Activated CD8-positive, alpha-beta memory T cell treated with anti-CD3 and anti-CD28 coated beads, Interleukin-2, amount 50 U/mL, for 24 hours (primary cell): Measurements from ENCODE around the gene PRAMEF8.
"Not testable (repeated sequence)": the region's sequence is repeated elsewhere in the genome, so short reads cannot be mapped to it uniquely, and the experiment has no call there.

Experiments
- DNase-seq: peaks from one replicate; pipeline ENCODE4 v3.0.0-alpha.2; 2020; ENCODE audit errors: extremely low read depth

PRAMEF8 gene

GRCh38 chr1:13285037-13285436 lies at the start of gene PRAMEF8:
Gene PRAMEF8, minus strand, starts transcription at chr1:13285137. Its CDS starts 1,046 bp downstream, at chr1:13284091.
- DNase-seq, result not testable (repeated sequence)

- not testable (repeated sequence) for DNase-seq
Observed at GRCh38 chr1:13315281-13315680, 30.3 kb upstream of the PRAMEF8 start, which contains the start of gene PRAMEF15. Gene PRAMEF15, plus strand, starts transcription at chr1:13315581. Its CDS starts 2,827 bp downstream, at chr1:13318408.

DNA sequence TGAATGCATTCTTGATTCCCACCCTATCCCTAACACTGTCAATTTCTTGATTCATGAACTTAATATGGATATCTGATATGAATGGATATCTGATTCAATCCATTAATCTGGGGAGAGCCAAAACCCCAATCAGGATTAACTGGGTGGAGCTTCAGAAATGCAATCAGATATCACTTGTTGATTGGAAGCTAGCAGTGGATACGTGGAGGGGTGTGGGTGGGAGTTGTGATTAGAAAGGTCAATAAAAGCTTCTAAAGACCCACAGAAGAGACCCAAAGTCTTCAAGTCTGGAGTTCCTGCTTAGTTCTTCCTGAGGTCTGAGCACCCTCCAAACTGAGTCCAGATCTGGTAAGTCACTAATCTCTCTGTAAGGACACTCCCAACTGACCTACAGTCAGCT lies 18.3 kb upstream of the PRAMEF8 start, which contains the start of gene PRAMEF33:
TSS of gene PRAMEF33 (plus strand) at position 301 of the 400 bp plus-strand sequence. CDS start 2,416 bp downstream, outside the sequence.
- DNase-seq, result not testable (repeated sequence)

DNA sequence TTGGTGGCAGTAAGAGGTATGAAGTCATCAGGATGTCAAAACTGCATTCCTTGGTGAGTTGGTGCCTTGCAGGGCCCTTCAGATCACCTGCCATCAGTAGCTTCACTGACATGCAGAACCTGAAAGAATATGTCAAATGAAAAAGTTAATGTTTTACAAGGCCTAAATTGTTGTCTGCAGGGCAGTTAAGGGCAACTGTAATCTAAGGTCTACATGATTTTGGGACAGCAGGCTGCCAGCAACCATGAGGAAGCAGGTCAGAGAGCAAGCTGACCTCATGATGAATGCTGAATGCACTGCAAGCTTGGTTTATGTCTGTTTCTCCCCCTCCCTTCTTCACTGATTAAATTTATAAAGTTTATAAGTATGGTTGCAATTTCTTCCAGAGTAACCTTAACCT lies 17.3 kb upstream of the PRAMEF8 start:
- DNase-seq, result not testable (repeated sequence)

DNA sequence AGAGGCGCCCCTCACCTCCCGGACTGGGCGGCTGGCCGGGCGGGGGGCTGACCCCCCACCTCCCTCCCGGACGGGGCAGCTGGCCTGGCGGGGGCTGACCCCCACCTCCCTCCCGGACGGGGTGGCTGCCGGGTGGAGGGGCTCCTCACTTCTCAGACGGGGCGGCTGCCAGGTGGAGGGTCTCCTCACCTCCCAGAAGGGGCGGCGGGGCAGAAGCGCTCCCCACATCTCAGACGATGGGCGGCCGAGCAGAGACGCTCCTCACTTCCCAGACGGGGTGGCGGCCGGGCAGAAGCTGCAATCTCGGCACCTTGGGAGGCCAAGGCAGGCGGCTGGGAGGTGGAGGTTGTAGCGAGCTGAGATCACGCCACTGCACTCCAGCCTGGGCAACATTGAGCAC lies 13.8 kb upstream of the PRAMEF8 start:
- not testable (repeated sequence) for DNase-seq

DNA sequence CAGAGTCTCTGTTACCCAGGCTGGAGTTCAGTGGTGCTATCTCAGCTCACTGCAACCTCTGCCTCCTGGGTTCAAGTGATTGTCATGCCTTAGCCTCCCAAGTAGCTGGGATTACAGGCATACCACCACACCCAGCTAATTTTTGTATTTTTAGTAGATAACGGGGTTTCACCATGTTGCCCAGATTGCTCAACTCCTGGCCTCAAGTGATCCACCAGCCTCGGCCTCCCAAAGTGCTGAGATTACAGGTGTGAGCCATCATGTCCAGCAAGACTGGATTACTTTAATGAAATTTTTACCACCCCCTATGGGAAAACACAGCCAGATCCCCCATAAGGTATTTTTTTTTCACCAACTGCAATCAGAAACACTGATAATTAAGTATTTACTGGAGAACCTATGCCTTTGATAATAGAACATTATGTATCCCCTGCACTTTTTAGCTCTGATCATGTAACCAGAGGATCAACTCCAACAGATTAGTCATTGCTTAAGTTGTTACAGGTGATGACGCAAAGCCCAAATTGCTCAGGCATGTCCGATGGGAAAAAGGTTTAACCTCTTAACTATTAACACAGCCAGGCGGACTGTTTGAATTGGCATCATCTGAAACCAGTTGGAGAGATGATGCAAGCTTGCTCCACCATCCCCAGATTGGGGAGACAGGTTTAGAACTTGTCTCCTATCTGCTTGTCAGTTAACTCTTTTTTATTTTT lies 12.4 kb upstream of the PRAMEF8 start:
- DNase-seq, result not testable (repeated sequence)

- not testable (repeated sequence) for DNase-seq
Observed at GRCh38 chr1:13289030-13289429, 4.1 kb upstream of the PRAMEF8 start.

GRCh38 chr1:13279617-13280016 lies 5.3 kb downstream of the PRAMEF8 start:
- DNase-seq, result not testable (repeated sequence)

DNA sequence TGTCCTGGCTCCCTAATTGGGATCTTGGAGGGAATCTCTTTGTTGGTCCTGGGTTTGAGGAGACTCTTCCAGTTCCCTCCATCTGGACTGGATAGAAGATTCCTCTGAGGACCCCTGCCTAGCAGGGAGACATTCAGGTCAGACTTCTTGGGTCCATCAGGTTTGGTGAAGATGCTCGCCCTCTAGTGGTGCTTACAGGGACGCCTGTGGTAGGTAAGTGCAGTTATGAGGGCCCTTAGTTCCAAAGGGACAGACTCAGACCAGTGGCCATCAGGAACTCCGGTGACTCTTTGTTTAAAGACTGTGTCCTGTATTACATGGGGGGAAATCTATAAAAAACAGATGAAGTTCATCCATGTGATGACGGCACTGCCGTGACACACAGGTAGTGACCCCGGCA lies 7.9 kb downstream of the PRAMEF8 start:
- not testable (repeated sequence) for DNase-seq

DNA sequence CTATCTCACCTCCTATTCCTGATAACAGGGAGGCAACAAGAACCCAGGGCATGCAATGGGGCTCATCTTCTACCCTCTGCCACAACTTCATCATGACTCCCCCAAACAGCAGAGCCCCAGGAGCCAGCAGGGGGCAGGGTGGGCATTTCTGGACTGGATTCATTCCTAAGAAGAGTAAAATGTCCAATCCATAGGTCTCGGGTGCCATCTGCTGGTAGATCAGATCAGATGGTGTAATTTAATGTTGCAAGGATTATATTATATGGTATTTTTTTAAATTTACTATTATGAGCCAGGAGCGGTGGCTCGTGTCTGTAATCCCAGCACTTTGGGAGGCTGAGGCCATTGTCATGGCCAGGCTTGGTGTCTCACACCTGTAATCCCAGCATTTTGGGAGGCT lies 19.8 kb downstream of the PRAMEF8 start:
- DNase-seq, result not testable (repeated sequence)

DNA sequence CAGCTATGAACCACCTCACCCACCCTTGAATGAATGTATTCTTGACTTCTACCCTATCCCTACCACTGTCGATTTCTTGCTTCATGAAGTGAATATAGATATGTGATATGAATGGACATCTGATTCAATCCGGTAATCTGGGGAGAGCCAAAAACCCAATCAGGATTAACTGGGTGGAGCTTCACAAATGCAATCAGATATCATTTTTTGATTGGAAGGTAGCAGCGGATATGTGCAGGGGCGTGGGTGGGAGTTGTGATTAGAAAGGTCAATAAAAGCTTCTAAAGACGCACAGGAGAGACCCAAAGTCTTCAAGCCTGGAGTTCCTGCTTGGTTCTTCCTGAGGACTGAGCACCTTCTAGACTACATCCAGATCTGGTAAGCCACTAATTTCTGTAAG lies 31.0 kb downstream of the PRAMEF8 start, which contains the start of gene PRAMEF5:
TSS of gene PRAMEF5 (plus strand) at position 301 of the 400 bp plus-strand sequence. CDS start 5,071 bp downstream, outside the sequence.
- DNase-seq, result not testable (repeated sequence)

DNA sequence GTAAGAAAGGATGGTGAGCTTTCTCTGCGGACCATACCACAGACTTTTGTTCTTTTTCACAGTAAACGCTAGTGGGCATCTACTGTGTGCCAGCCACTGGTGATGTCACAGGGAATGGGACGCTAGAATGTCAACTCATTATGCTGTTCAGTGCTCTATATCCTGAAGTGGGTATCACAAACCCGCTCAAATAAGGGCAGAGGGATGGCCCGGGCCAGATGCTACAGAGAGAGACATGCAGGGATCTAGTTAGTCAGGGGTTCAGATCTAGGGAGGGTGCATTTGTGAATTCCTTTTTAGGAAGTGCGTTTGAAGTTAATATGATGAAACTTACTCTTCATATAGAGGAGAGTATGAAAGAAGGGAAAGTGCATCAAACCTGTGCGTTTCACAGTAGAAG lies 37.8 kb downstream of the PRAMEF8 start:
- not testable (repeated sequence) for DNase-seq

- DNase-seq, result not testable (repeated sequence)
Observed at GRCh38 chr1:13246554-13246871, 38.4 kb downstream of the PRAMEF8 start.

GRCh38 chr1:13245841-13246553 lies 38.9 kb downstream of the PRAMEF8 start:
- not testable (repeated sequence) for DNase-seq

DNA sequence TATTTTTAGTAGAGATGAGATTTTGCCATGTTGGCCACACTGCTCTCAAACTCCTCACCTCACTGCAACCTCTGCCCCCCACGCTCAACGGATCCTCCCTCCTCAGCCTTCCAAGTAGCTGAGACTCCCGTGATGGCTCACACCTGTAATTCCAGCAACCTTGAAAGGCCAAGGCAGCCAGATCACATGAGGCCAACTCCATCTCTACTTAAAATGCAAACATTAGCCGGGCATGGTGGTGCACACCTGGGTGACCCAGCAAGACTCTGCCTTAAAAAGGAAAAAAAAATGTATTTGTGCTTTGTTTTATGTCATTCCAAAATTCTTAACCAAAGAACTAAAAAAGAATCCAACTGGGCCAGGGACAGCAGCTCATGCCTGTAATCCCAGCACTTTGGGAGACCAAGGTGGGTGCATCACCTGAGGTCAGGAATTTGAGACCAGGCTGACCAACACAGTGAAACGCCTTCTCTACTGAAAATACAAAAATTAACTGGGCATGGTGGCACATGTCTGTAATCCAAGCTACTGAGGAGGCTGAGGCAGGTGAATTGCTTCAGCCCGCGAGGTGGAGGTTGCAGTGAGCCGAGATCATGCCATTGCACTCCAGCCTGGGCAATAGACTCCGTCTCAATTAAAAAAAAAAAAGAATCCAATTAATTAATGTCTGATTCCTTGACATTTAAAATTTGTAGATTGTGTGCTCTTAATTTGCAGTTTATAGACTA lies 41.2 kb downstream of the PRAMEF8 start:
- DNase-seq, result not testable (repeated sequence)

GRCh38 chr1:13239633-13240032 lies 45.3 kb downstream of the PRAMEF8 start:
- DNase-seq, result not testable (repeated sequence)

- not testable (repeated sequence) for DNase-seq
Observed at GRCh38 chr1:13237572-13237971, 47.4 kb downstream of the PRAMEF8 start.

DNA sequence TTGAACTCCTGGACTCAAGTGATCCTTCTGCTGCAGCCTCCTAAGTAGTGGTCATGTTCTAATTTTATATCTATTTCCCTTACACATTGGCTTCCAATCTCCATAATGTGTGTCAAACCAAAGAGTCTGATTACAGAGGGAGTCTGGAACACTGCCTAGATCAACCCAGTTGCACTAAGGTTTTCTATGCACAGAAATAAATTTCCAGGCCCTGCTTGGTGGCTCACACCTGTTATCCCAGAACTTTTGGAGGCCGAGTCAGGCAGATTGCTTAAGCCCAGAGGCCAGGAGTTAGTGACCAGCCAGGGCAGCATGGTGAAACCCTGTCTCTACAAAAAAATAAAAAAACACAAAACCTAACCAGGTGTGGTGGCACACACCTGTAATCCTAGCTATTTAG lies 50.9 kb downstream of the PRAMEF8 start:
- DNase-seq, result not testable (repeated sequence)

DNA sequence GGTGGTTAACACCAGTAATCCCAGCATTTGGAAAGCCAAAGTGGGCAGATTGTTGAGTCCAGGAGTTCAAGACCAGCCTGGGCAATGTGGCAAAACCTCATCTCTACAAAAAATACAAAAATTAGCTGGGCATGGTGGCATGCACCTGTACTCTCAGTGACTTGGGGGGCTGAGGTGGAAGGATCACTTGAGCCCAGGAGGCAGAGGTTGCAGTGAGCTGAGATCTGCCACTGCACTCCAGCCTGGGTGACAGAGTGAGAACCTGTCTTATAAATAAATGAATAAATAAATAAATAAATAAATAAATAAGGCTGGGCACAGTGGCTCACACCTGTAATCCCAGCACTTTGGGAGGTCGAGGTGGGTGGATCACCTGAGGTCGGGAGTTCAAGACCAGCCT lies 52.9 kb downstream of the PRAMEF8 start:
- DNase-seq, result not testable (repeated sequence)
